ENCODE results near the gene IGFBP5. TPM values are rescaled to one million over a fixed set of nuclear protein-coding genes. Genes with fewer than 3 reads are reported as not detected.

The IGFBP5 gene
- polyA plus RNA-seq, 3 donors = not detected

- TF ChIP-seq CTCF (IDR thresholded peaks at IDR 0.05) = no peak
- intact Hi-C loops (cut with micrococcal nuclease) = no loop called here
- Histone ChIP-seq H3K9me3 (replicated peaks in 1 of 2; ENCODE audit: control insufficient read depth in 1 of 2, insufficient read depth in 1 of 2, low read length in 2 of 2) (no peaks in the 10 kb centered on the region), H3K4me3 (replicated peaks in 1 of 3; ENCODE audit: low read depth in 2 of 3, low read length in 3 of 3) (no peak overlapping the region), H4K20me1 (ENCODE audit: insufficient read depth, low read length) (no peaks in the 10 kb centered on the region), H3K9ac (ENCODE audit: insufficient read depth, low read length, poor library complexity, severe bottlenecking) (no peak overlapping the region), H3K27ac (ENCODE audit: low read depth in 1 of 2, low read length in 2 of 2) (no peak overlapping the region), H2AFZ (ENCODE audit: insufficient read depth, low read depth, low read length, poor library complexity, severe bottlenecking) (no peak overlapping the region), H3K36me3 (replicated peaks in 1 of 2; ENCODE audit: control insufficient read depth in 1 of 2, insufficient read depth in 2 of 2, low read length in 2 of 2) (no peaks in the 10 kb centered on the region), H3K4me2 (replicated peaks; ENCODE audit: extremely low read depth, low read length, poor library complexity, severe bottlenecking) (no peak overlapping the region), H3K79me2 (ENCODE audit: insufficient read depth, low read length) (no peaks in the 10 kb centered on the region), H3K27me3 (ENCODE audit: control insufficient read depth in 2 of 2, insufficient read depth in 2 of 2, low read length in 2 of 2) (no peaks in the 10 kb centered on the region), H3K4me1 (ENCODE audit: control insufficient read depth in 1 of 2, insufficient read depth in 2 of 2, low read length in 2 of 2) (no peaks in the 10 kb centered on the region)
- 100% methylated on average over 8 of the region's 9 CpGs for WGBS (ENCODE audit: insufficient coverage)
- Mint-ChIP-seq H3K4me1 (no peaks in the 10 kb centered on the region), H3K27ac (no peak overlapping the region), H3K36me3 (no peaks in the 10 kb centered on the region), H3K9me3 (peaks cover 0 to 2% (median 0%) of the 10 kb centered on the region in 7 donors), H3K27me3 (ENCODE audit: low read depth in 3 of 3) (peaks cover 14 to 18% (median 18%) of the 10 kb centered on the region in 3 donors), H3K4me3 (no peak overlapping the region)
- no peak for DNase-seq
Measured at GRCh38 chr2:216673609-216674008, 21.7 kb downstream of the IGFBP5 start.

- Histone ChIP-seq H3K27me3 (ENCODE audit: control insufficient read depth in 2 of 2, insufficient read depth in 2 of 2, low read length in 2 of 2) (no peaks in the 10 kb centered on the region), H3K27ac (ENCODE audit: low read depth in 1 of 2, low read length in 2 of 2) (no peak overlapping the region), H3K4me2 (replicated peaks; ENCODE audit: extremely low read depth, low read length, poor library complexity, severe bottlenecking) (no peak overlapping the region), H3K4me1 (ENCODE audit: control insufficient read depth in 1 of 2, insufficient read depth in 2 of 2, low read length in 2 of 2) (no peaks in the 10 kb centered on the region), H3K36me3 (replicated peaks in 1 of 2; ENCODE audit: control insufficient read depth in 1 of 2, insufficient read depth in 2 of 2, low read length in 2 of 2) (no peaks in the 10 kb centered on the region), H4K20me1 (ENCODE audit: insufficient read depth, low read length) (no peaks in the 10 kb centered on the region), H2AFZ (ENCODE audit: insufficient read depth, low read depth, low read length, poor library complexity, severe bottlenecking) (no peak overlapping the region), H3K9ac (ENCODE audit: insufficient read depth, low read length, poor library complexity, severe bottlenecking) (no peak overlapping the region), H3K4me3 (replicated peaks in 1 of 3; ENCODE audit: low read depth in 2 of 3, low read length in 3 of 3) (no peak overlapping the region), H3K9me3 (replicated peaks in 1 of 2; ENCODE audit: control insufficient read depth in 1 of 2, insufficient read depth in 1 of 2, low read length in 2 of 2) (no peaks in the 10 kb centered on the region), H3K79me2 (ENCODE audit: insufficient read depth, low read length) (no peaks in the 10 kb centered on the region)
- Mint-ChIP-seq H3K27me3 (ENCODE audit: low read depth in 3 of 3) (peaks cover 14 to 20% (median 18%) of the 10 kb centered on the region in 3 donors), H3K36me3 (no peaks in the 10 kb centered on the region), H3K4me1 (no peaks in the 10 kb centered on the region), H3K9me3 (peaks cover 0 to 2% (median 0%) of the 10 kb centered on the region in 7 donors), H3K27ac (no peak overlapping the region), H3K4me3 (no peak overlapping the region)
- DNase-seq = no peak
- 96% methylated on average over 3 of the region's 10 CpGs for WGBS (ENCODE audit: insufficient coverage)
- intact Hi-C loops (cut with micrococcal nuclease) = no loop called here
- no peak for TF ChIP-seq CTCF (IDR thresholded peaks at IDR 0.05)
Measured at GRCh38 chr2:216673021-216673420, 22.3 kb downstream of the IGFBP5 start.

All from CD14-positive monocyte (primary cell).